GM21825 (cell line): ENCODE data around the gene LYSET.
"Not testable (repeated sequence)": the region's sequence is repeated elsewhere in the genome, so short reads cannot be mapped to it uniquely, and the experiment has no call there.

Experiments used
- ATAC-seq: cut with Tn5 transposase; IDR thresholded peaks from one replicate; pipeline ENCODE4 v1.9.1; 2021; ENCODE audit warnings: mild to moderate bottlenecking, moderate library complexity; ENCODE audit not compliant: unreplicated experiment

Gene LYSET

GRCh38 chr14:93220509-93220908, 35.4 kb downstream of the LYSET start:
- ATAC-seq, result no peak

DNA sequence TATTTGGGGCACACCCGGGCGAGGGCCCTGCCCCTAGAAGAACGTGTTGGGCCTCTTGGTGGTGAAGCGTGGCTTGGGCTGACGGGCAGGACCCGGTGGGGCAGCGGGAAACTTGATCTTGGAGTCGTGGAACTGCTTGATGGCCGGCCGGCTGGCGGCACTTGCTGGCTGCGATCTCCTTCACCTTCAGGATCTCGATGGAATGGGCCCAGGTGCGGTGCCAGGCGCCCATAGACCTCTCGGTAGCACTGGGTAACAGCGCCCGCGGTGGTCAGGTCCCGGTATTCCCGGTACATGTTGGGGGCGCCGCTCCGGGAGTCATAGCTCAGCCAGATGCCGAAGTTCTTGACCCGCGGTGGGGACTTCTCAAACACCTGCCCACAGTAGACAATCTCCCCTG, 38.4 kb downstream of the LYSET start:
- ATAC-seq, result no peak

DNA sequence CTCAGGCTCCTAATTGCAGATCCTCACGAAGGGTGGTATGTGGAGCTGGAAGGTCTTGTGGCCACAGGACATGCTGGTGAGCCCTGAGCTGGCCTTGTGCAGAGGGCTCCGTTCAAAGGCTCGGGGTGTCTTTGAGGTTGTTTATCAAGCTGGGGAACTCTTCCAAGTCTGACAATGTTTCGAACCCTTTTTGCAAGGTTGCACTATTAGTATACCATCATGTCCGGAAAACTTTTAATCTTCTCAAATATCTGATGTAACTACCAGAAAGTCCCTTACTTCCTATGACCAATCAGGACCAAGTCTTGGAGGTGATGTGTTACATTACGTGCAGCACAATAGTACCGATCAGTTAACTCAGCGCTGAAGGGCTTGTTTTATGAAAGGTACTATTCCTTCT, 43.4 kb downstream of the LYSET start:
- ATAC-seq, result no peak

DNA sequence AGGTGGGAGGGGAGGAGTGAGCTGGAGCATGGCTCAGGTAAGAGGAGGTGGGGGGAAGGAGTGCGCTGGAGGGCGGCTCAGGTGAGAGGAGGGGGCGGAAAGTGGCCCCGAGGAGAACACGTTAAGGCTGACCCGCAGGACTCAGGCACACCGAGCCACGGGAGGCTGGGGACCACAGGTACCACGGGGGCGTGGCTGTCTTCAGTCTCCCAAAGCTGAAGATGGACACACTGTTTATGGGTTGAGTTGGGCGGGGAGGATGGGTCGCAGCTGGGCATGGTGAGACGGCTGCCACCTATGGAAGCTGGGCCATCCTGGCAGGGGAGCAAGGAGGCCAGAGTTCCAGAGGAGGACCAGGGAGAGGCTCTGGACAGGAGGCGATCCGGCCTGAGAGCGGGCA, 45.4 kb downstream of the LYSET start:
- ATAC-seq, result no peak

DNA sequence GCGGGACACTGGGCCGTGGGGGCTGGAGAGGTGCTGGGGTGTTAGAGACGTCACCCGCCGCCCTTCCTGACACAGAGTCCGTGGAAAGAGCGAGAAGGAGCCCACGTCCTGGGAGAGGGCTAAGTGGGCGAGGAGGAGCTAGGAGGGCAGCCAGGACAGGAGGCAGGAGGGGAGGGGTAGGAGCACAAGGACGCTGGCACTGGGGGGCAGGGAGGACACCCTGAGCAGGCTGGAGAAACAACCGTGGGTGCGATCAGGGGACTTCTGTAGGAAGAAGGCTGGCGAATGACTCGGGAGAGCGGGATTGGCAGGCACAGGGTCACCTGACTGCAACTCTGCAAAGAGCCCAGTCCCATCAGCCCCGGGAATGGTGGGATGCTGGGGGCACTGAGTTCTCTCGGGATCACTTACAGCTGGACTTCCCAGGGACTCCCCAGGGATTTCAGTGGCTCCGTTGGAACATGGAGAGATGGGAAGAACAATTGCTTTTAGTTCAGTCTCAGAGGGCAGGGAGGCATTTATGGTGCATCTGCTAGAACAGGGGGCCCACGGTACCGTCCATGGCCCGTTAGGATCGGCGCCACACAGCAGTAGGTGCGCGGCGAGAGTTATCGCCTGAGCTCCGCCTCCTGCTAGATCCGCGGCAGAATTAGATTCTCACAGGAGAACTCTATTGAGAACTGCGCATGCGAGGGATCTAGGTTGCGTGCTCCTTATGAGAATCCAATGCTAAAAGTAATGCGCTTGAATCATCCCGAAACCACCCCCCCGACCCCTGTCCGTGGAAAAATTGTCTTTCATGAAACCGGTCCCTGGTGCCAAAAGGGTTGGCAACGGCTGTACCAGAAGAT, 46.2 kb downstream of the LYSET start:
- no peak for ATAC-seq

DNA sequence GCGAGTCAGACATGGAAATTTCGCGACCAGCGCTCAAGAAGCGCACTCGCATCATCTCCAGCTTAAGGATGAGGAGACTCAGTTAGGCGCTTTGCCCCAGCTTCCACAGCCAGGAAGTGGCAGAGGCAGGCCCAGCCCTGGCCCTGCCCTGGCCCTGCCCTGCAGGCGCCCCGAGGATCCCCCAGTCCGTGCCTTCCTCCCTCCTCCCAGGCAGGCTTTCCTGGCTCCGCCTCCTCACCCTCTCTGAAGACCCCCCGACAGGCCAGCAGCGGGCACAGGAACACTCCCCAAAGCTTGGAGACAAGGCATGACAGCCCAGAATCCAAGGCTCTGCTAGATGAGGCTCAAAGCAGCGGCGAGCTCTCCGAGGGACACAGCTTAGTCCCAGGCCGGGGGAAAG, 47.0 kb downstream of the LYSET start:
- ATAC-seq, result no peak

GRCh38 chr14:93233078-93233477, 48.0 kb downstream of the LYSET start:
- not testable (repeated sequence) for ATAC-seq

DNA sequence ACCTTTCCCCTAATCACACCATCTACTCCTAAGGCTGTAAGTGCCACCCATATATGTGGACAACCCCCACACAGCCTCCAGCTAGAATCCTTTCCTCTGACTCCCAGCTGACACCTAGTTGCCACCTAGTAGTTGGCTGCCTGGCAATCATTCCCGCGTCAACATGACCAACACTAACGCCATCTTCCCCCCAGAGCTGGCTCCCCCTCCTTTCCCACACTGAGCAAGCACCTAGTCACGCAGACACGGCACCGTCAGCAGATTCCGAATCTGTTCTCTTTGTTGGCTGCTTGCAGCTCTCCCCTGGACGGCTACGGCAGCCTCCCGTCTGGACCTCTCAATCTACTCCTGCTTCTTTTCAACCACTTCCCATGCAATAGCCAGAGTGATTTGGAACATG, 49.7 kb downstream of the LYSET start:
- ATAC-seq, result no peak
